Testis (tissue), 3 donors: ENCODE results near the gene CRISP1. TPM values are rescaled to one million over a fixed set of nuclear protein-coding genes. Genes with fewer than 3 reads are reported as not detected.

Experiments used
- DNase-seq: peaks from one replicate; pipeline ENCODE4 v3.0.0-alpha.2; 2019
- H3K27ac ChIP-seq, 2 donors: fragments of 200-600 bp; sonication (generic); one replicate each; pipeline ENCODE4 v1.5.1; 2019
- H3K27me3 ChIP-seq: fragments of 200-600 bp; sonication (generic); one replicate; pipeline ENCODE4 v1.5.1; 2019
- H3K36me3 ChIP-seq: fragments of 200-600 bp; sonication (generic); one replicate; pipeline ENCODE4 v1.5.1; 2017; ENCODE audit warnings: low read depth; ENCODE audit errors: missing control alignments
- H3K4me1 ChIP-seq: fragments of 200-600 bp; sonication (generic); one replicate; pipeline ENCODE4 v1.5.1; 2019
- H3K4me3 ChIP-seq, 2 donors: fragments of 200-600 bp; sonication (generic); one replicate each; pipeline ENCODE4 v1.5.1; 2017 to 2019
- H3K9me3 ChIP-seq: fragments of 200-600 bp; sonication (generic); one replicate; pipeline ENCODE4 v1.5.1; 2017
- CTCF ChIP-seq, 3 experiments: fragments of 450-650 bp in 2 of 3; fragments of 200-600 bp in 1 of 3; sonication (generic) in 1 of 3; IDR thresholded peaks; one replicate each; pipeline ENCODE4 v1.5.1; 2016 to 2019; ENCODE audit warnings: antibody characterized with exemption in 3 of 3, mild to moderate bottlenecking in 2 of 3, moderate library complexity in 1 of 3
- POLR2A ChIP-seq: fragments of 450-650 bp; IDR thresholded peaks from one replicate; pipeline ENCODE4 v1.6.1; 2017; ENCODE audit warnings: antibody characterized with exemption, mild to moderate bottlenecking, moderate library complexity
- WGBS, 2 donors: methylation state at CpG; one replicate each; pipeline ENCODE4 v1.1.5; 2018; 5-methylcytosine and 5-hydroxymethylcytosine counted together
- intact Hi-C: fragments of 100-400 bp; cut with DNase I; formaldehyde crosslinking; loops from one replicate; pipeline ENCODE4 v1.15.1; 2023; ENCODE audit warnings: low total_unique reads
- polyA plus RNA-seq: library from polyadenylated mRNA; stranded (reverse); fragments of 350-450 nt; fragmentation: Illumina TruSeq; extraction: RNeasy Lipid Tissue Mini Kit (QIAGEN cat#74804); gene quantifications from one replicate; pipeline ENCODE4 v1.2.3, GENCODE V29; 2014; ENCODE audit warnings: low read depth, low replicate concordance; ENCODE audit not compliant: insufficient read depth
- total RNA-seq, 2 donors: library from RNA; depleted of rRNA; stranded (reverse); fragments of >200 nt; gene quantifications; one replicate each; pipeline ENCODE4 v1.2.3, GENCODE V29; 2016

CRISP1 gene
- total and polyA plus RNA-seq, 3 donors from 2014 or later: 0.19 to 3.8 (median 0.55) TPM

- no peak for TF ChIP-seq POLR2A
- no peak for TF ChIP-seq CTCF (IDR thresholded peaks at IDR 0.05)
- DNase-seq: no peak
- Histone ChIP-seq H3K4me3 (no peak overlapping the region), H3K9me3 (no peaks in the 10 kb centered on the region), H3K27ac (no peak overlapping the region), H3K27me3 (no peaks in the 10 kb centered on the region), H3K4me1 (no peaks in the 10 kb centered on the region), H3K36me3 (no peaks in the 10 kb centered on the region)
- WGBS, 2 donors: 91 to 93% methylated on average over 2 of the region's 2 CpGs
- intact Hi-C loops: no loop called here
Measured at GRCh38 chr6:49911252-49911651, 44.9 kb upstream of the CRISP1 start.

GRCh38 chr6:49909563-49909962 is 43.2 kb upstream of the CRISP1 start:
- H3K4me3 ChIP-seq: no peak overlapping the region
- H3K36me3 ChIP-seq: no peaks in the 10 kb centered on the region
- TF ChIP-seq CTCF (IDR thresholded peaks at IDR 0.05) (no peak), POLR2A (no peak)
- no peaks in the 10 kb centered on the region for H3K9me3 ChIP-seq
- 51 to 61% methylated on average over 2 of the region's 2 CpGs for WGBS, 2 donors
- intact Hi-C loops: no loop called here
- H3K27ac ChIP-seq: no peak overlapping the region
- no peak for DNase-seq
- H3K4me1 ChIP-seq: no peaks in the 10 kb centered on the region
- no peaks in the 10 kb centered on the region for H3K27me3 ChIP-seq

- no peak overlapping the region for H3K27ac ChIP-seq
- no peak for DNase-seq
- 59 to 74% methylated on average over 1 of the region's 1 CpG for WGBS, 2 donors
- no peak overlapping the region for H3K4me3 ChIP-seq
- intact Hi-C loops: no loop called here
- no peaks in the 10 kb centered on the region for H3K9me3 ChIP-seq
- H3K4me1 ChIP-seq: no peaks in the 10 kb centered on the region
- H3K36me3 ChIP-seq: no peaks in the 10 kb centered on the region
- TF ChIP-seq POLR2A (no peak), CTCF (IDR thresholded peaks at IDR 0.05) (no peak)
- H3K27me3 ChIP-seq: no peaks in the 10 kb centered on the region
Measured at GRCh38 chr6:49906526-49906925, 40.2 kb upstream of the CRISP1 start.

- H3K9me3 ChIP-seq: no peaks in the 10 kb centered on the region
- no peaks in the 10 kb centered on the region for H3K4me1 ChIP-seq
- DNase-seq: no peak
- no peaks in the 10 kb centered on the region for H3K27me3 ChIP-seq
- no peaks in the 10 kb centered on the region for H3K36me3 ChIP-seq
- H3K4me3 ChIP-seq: no peak overlapping the region
- WGBS, 2 donors: 43 to 47% methylated on average over 2 of the region's 2 CpGs
- TF ChIP-seq CTCF (IDR thresholded peaks at IDR 0.05): no peak
- H3K27ac ChIP-seq: no peak overlapping the region
- intact Hi-C loops: no loop called here
Measured at GRCh38 chr6:49905296-49905695, 39.0 kb upstream of the CRISP1 start.

- DNase-seq: no peak
- Histone ChIP-seq H3K36me3 (no peaks in the 10 kb centered on the region), H3K4me1 (no peaks in the 10 kb centered on the region), H3K9me3 (no peaks in the 10 kb centered on the region), H3K4me3 (no peak overlapping the region), H3K27ac (no peak overlapping the region), H3K27me3 (no peaks in the 10 kb centered on the region)
- intact Hi-C loops: no loop called here
- WGBS, 2 donors: 36 to 53% methylated on average over 2 of the region's 2 CpGs
- TF ChIP-seq POLR2A (no peak), CTCF (IDR thresholded peaks at IDR 0.05) (no peak)
Measured at GRCh38 chr6:49902856-49903255, 36.5 kb upstream of the CRISP1 start.
